Tibial nerve (tissue), 4 donors: ENCODE measurements around the gene PFDN2.

ENCODE experiments used
- EP300 ChIP-seq, 2 donors: sonication (generic); formaldehyde crosslinking; IDR thresholded peaks; one replicate each; pipeline ENCODE4 v1.6.1; 2017; ENCODE audit warnings: antibody characterized with exemption in 2 of 2, mild to moderate bottlenecking in 1 of 2
- POLR2A ChIP-seq, 2 donors: fragments of 450-650 bp; IDR thresholded peaks; one replicate each; pipeline ENCODE4 v1.6.1; 2017; ENCODE audit warnings: antibody characterized with exemption in 2 of 2, mild to moderate bottlenecking in 2 of 2, moderate library complexity in 2 of 2
- TF ChIP-seq, protein P1 (sequence below), 5 experiments: fragments of 200-600 bp in 3 of 5; fragments of 450-650 bp in 2 of 5; sonication (generic) in 3 of 5; IDR thresholded peaks; one replicate each; pipeline ENCODE4 v1.5.1; 2016 to 2019; ENCODE audit warnings: antibody characterized with exemption in 5 of 5, mild to moderate bottlenecking in 3 of 5, moderate library complexity in 2 of 5

DNA sequence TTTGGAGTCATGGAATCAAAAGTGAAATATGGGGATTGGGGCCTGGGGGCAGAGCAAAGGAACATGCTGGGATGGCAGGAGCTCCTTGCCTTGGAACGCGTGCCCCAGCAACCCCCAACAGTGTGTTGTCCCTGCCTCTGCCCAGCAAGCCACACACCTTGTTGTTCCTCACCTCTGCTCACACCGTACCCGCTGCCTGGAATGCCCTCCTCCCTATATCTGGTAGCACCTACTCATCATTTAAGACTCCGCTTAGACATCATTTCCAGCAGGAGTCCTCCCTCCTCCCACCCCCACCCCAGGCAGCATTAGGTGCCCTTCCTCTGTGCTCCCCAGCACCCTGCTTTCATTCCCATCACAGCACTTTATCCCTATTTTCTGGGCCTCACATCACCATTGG, 36.3 kb downstream of the PFDN2 start:
- TF ChIP-seq, protein P1, sequence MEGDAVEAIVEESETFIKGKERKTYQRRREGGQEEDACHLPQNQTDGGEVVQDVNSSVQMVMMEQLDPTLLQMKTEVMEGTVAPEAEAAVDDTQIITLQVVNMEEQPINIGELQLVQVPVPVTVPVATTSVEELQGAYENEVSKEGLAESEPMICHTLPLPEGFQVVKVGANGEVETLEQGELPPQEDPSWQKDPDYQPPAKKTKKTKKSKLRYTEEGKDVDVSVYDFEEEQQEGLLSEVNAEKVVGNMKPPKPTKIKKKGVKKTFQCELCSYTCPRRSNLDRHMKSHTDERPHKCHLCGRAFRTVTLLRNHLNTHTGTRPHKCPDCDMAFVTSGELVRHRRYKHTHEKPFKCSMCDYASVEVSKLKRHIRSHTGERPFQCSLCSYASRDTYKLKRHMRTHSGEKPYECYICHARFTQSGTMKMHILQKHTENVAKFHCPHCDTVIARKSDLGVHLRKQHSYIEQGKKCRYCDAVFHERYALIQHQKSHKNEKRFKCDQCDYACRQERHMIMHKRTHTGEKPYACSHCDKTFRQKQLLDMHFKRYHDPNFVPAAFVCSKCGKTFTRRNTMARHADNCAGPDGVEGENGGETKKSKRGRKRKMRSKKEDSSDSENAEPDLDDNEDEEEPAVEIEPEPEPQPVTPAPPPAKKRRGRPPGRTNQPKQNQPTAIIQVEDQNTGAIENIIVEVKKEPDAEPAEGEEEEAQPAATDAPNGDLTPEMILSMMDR (IDR thresholded peaks at IDR 0.05), result no peak
- TF ChIP-seq POLR2A (IDR thresholded peaks at IDR 0.05) (no peak), EP300 (IDR thresholded peaks at IDR 0.05) (no peak)
